Smooth muscle cell (in vitro differentiated cells): Measurements from ENCODE around the gene RABGAP1L. TPM values are rescaled to one million over a fixed set of nuclear protein-coding genes. Genes with fewer than 3 reads are reported as not detected.

Source experiments
- DNase-seq: peaks from one replicate; lab custom pipeline; 2025; ENCODE audit not compliant: unreplicated experiment; lab: John Stamatoyannopoulos, UW
- H2AFZ ChIP-seq: fragments of 200-600 bp; sonication (generic); 2 replicates; pipeline ENCODE4 v1.6.0; 2016; ENCODE audit warnings: antibody characterized with exemption, low read depth, mild to moderate bottlenecking
- H3F3A ChIP-seq: fragments of 200-600 bp; sonication (generic); 2 replicates; pipeline ENCODE4 v1.6.0; 2017; ENCODE audit warnings: antibody characterized with exemption, low read depth
- H3K27ac ChIP-seq: fragments of 200-600 bp; sonication (generic); 2 replicates; pipeline ENCODE4 v1.5.1; 2016; ENCODE audit warnings: low read depth, mild to moderate bottlenecking
- H3K27me3 ChIP-seq: fragments of 200-600 bp; sonication (generic); 2 replicates; pipeline ENCODE4 v1.6.1; 2016; ENCODE audit warnings: low read depth, mild to moderate bottlenecking
- H3K36me3 ChIP-seq: fragments of 200-600 bp; sonication (generic); 2 replicates; pipeline ENCODE4 v1.5.1; 2016; ENCODE audit warnings: low read depth
- H3K4me1 ChIP-seq: fragments of 200-600 bp; sonication (generic); 2 replicates; pipeline ENCODE4 v1.5.1; 2016; ENCODE audit warnings: low read depth
- H3K4me2 ChIP-seq: fragments of 200-600 bp; sonication (generic); 2 replicates; pipeline ENCODE4 v1.6.0; 2016; ENCODE audit warnings: mild to moderate bottlenecking
- H3K4me3 ChIP-seq: fragments of 200-600 bp; sonication (generic); 2 replicates; pipeline ENCODE4 v1.5.1; 2016; ENCODE audit warnings: mild to moderate bottlenecking
- H3K79me2 ChIP-seq: fragments of 200-600 bp; sonication (generic); 2 replicates; pipeline ENCODE4 v1.6.0; 2016; ENCODE audit warnings: low read depth, mild to moderate bottlenecking
- H3K9ac ChIP-seq: fragments of 200-600 bp; sonication (generic); 2 replicates; pipeline ENCODE4 v1.6.0; 2016; ENCODE audit warnings: low read depth
- H3K9me3 ChIP-seq: fragments of 200-600 bp; sonication (generic); replicated peaks from 2 replicates; pipeline ENCODE4 v1.5.1; 2016; ENCODE audit warnings: low read depth
- H4K20me1 ChIP-seq: fragments of 200-600 bp; sonication (generic); 2 replicates; pipeline ENCODE4 v1.6.0; 2016; ENCODE audit warnings: low read depth
- CTCF ChIP-seq: fragments of 200-600 bp; sonication (generic); IDR thresholded peaks from 2 replicates; pipeline ENCODE4 v1.5.1; 2017; ENCODE audit warnings: borderline replicate concordance, mild to moderate bottlenecking, antibody characterized with exemption; ENCODE audit not compliant: insufficient read depth, poor library complexity, severe bottlenecking
- WGBS: methylation state at CpG from one replicate; pipeline ENCODE4 v1.1.7; 2016; ENCODE audit warnings: low lambda C conversion rate; 5-methylcytosine and 5-hydroxymethylcytosine counted together
- polyA plus RNA-seq: library from polyadenylated mRNA; unstranded; fragments of >200 nt; fragmentation: Nextera tagmentation; extraction: Ambion mirVana; gene quantifications from 2 replicates; pipeline ENCODE4 v1.2.1, GENCODE V29; 2016
- total RNA-seq: library from RNA; depleted of rRNA; stranded (reverse); fragments of >200 nt; gene quantifications from 2 replicates; pipeline ENCODE4 v1.2.3, GENCODE V29; 2014

The RABGAP1L gene
- total RNA-seq = 24.7 and 35.3 TPM in 2 replicates
- polyA plus RNA-seq = 4.8 and 10.0 TPM in 2 replicates

GRCh38 chr1:174159252-174160108 lies at the start of gene RABGAP1L:
Gene RABGAP1L (plus strand): TSS chr1:174159520.
- Histone ChIP-seq H3K27ac (peak within 1 kb of the TSS; percentile 46), H3K4me2 (peak within 1 kb of the TSS; percentile 87)
- under 1% methylated on average over 73 of the region's 98 CpGs for WGBS

GRCh38 chr1:174110053-174110452 lies 49.3 kb upstream of the RABGAP1L start:
- no peaks in the 10 kb centered on the region for H4K20me1 ChIP-seq
- no peak overlapping the region for H3K4me3 ChIP-seq
- TF ChIP-seq CTCF = no peak
- no peaks in the 10 kb centered on the region for H3K36me3 ChIP-seq
- no peaks in the 10 kb centered on the region for H3K4me1 ChIP-seq
- no peak overlapping the region for H3K4me2 ChIP-seq
- no peak for DNase-seq
- no peak overlapping the region for H3K9ac ChIP-seq
- no peaks in the 10 kb centered on the region for H3K79me2 ChIP-seq
- 94% methylated on average over 1 of the region's 1 CpG for WGBS
- H2AFZ ChIP-seq = no peak overlapping the region
- no peaks in the 10 kb centered on the region for H3F3A ChIP-seq
- no peak overlapping the region for H3K27ac ChIP-seq
- no peaks in the 10 kb centered on the region for H3K9me3 ChIP-seq
- peaks cover 36% of the 10 kb centered on the region for H3K27me3 ChIP-seq

More at GRCh38 chr1:174159252-174160108, at the start of gene RABGAP1L:
- Histone ChIP-seq H3K27me3 (no peaks in the 10 kb centered on the region), H3K9ac (peak within 1 kb of the TSS; percentile 76), H2AFZ (peak within 1 kb of the TSS; percentile 98), H3K9me3 (no peaks in the 10 kb centered on the region), H3K4me3 (peak within 1 kb of the TSS; percentile 95), H3K36me3 (no peaks in the 10 kb centered on the region), H3K4me1 (no peaks in the 10 kb centered on the region), H3K79me2 (peaks cover 22% of the 10 kb centered on the region), H3F3A (no peaks in the 10 kb centered on the region), H4K20me1 (peaks cover 23% of the 10 kb centered on the region)
- TF ChIP-seq CTCF = no peak
- DNase-seq = peak; percentile 74

- H2AFZ ChIP-seq = no peak overlapping the region
Observed at GRCh38 chr1:174112489-174113162, 46.7 kb upstream of the RABGAP1L start.

More at GRCh38 chr1:174112489-174113162, 46.7 kb upstream of the RABGAP1L start:
- no peak for TF ChIP-seq CTCF
- Histone ChIP-seq H3K79me2 (no peaks in the 10 kb centered on the region), H3K4me3 (no peak overlapping the region), H4K20me1 (no peaks in the 10 kb centered on the region), H3K36me3 (no peaks in the 10 kb centered on the region), H3K4me1 (no peaks in the 10 kb centered on the region), H3K27me3 (peaks cover 30% of the 10 kb centered on the region), H3K9me3 (no peaks in the 10 kb centered on the region), H3K27ac (no peak overlapping the region), H3K4me2 (no peak overlapping the region), H3F3A (no peaks in the 10 kb centered on the region), H3K9ac (no peak overlapping the region)
- WGBS = 34% methylated on average over 5 of the region's 5 CpGs
- DNase-seq = no peak
